ENCODE results near the gene ADA.

The ADA gene

GRCh38 chr20:44696315-44696714 is 44.8 kb upstream of the ADA start:
- Histone ChIP-seq H2AFZ (ENCODE audit: low read length) (no peak overlapping the region), H3K4me3 (ENCODE audit: low read length) (no peak overlapping the region), H3F3A (ENCODE audit: insufficient read depth, low read length) (peaks cover 9% of the 10 kb centered on the region), H3K4me1 (ENCODE audit: low read length) (peaks cover 5% of the 10 kb centered on the region; the same call in 1 of the 2 replicates), H3K27me3 (replicated peaks; ENCODE audit: insufficient read depth, low read length) (peaks cover 94% of the 10 kb centered on the region), H3K9me3 (replicated peaks; ENCODE audit: insufficient read depth, low read length) (no peaks in the 10 kb centered on the region), H3K9ac (ENCODE audit: low read length) (no peak overlapping the region), H3K79me2 (ENCODE audit: low read length) (no peaks in the 10 kb centered on the region), H3K27ac (ENCODE audit: low read length) (no peak overlapping the region), H3K36me3 (replicated peaks; ENCODE audit: insufficient read depth, low read length) (no peaks in the 10 kb centered on the region), H3K9me2 (replicated peaks; ENCODE audit: insufficient read depth, low read length) (no peaks in the 10 kb centered on the region), H4K20me1 (ENCODE audit: insufficient read depth, low read length) (no peaks in the 10 kb centered on the region), H3K4me2 (ENCODE audit: low read depth, low read length) (no peak overlapping the region)
- DNase-seq = no peak
- TF ChIP-seq EZH2 (optimal IDR thresholded peaks at IDR 0.05; ENCODE audit: low read depth, low read length) = no peak
- peak; percentile 35 for TF ChIP-seq CTCF (IDR thresholded peaks at IDR 0.05; ENCODE audit: low read length)

- Histone ChIP-seq H3K9me2 (replicated peaks; ENCODE audit: insufficient read depth, low read length) (no peaks in the 10 kb centered on the region), H3K27ac (ENCODE audit: low read length) (no peak overlapping the region), H3K4me3 (ENCODE audit: low read length) (no peak overlapping the region), H3K4me2 (ENCODE audit: low read depth, low read length) (no peak overlapping the region), H4K20me1 (ENCODE audit: insufficient read depth, low read length) (no peaks in the 10 kb centered on the region), H3K27me3 (replicated peaks; ENCODE audit: insufficient read depth, low read length) (peaks cover 94% of the 10 kb centered on the region), H3K79me2 (ENCODE audit: low read length) (no peaks in the 10 kb centered on the region), H3F3A (ENCODE audit: insufficient read depth, low read length) (peaks cover 9% of the 10 kb centered on the region), H3K36me3 (replicated peaks; ENCODE audit: insufficient read depth, low read length) (no peaks in the 10 kb centered on the region), H3K4me1 (ENCODE audit: low read length) (peaks cover 5% of the 10 kb centered on the region; the same call in 1 of the 2 replicates), H3K9me3 (replicated peaks; ENCODE audit: insufficient read depth, low read length) (no peaks in the 10 kb centered on the region), H3K9ac (ENCODE audit: low read length) (no peak overlapping the region), H2AFZ (ENCODE audit: low read length) (no peak overlapping the region)
- no peak for DNase-seq
- TF ChIP-seq EZH2 (optimal IDR thresholded peaks at IDR 0.05; ENCODE audit: low read depth, low read length) = no peak
- no peak for TF ChIP-seq EZH2phosphoT487 (IDR thresholded peaks at IDR 0.05; ENCODE audit: low read length)
- no peak for TF ChIP-seq CTCF (IDR thresholded peaks at IDR 0.05; ENCODE audit: low read length)
Measured at GRCh38 chr20:44695674-44696300, 44.3 kb upstream of the ADA start.

- H2AFZ ChIP-seq (ENCODE audit: low read length) = no peak overlapping the region
- DNase-seq = peak; percentile 27
- H3K4me1 ChIP-seq (ENCODE audit: low read length) = peaks cover 5% of the 10 kb centered on the region; the same call in 1 of the 2 replicates
- H3K9ac ChIP-seq (ENCODE audit: low read length) = no peak overlapping the region
- H3K36me3 ChIP-seq (replicated peaks; ENCODE audit: insufficient read depth, low read length) = no peaks in the 10 kb centered on the region
- H3K9me2 ChIP-seq (replicated peaks; ENCODE audit: insufficient read depth, low read length) = no peaks in the 10 kb centered on the region
- no peak overlapping the region for H3K4me3 ChIP-seq (ENCODE audit: low read length)
- H3K27ac ChIP-seq (ENCODE audit: low read length) = no peak overlapping the region
- H3K4me2 ChIP-seq (ENCODE audit: low read depth, low read length) = no peak overlapping the region
- H3K27me3 ChIP-seq (replicated peaks; ENCODE audit: insufficient read depth, low read length) = peaks cover 91% of the 10 kb centered on the region
- H3F3A ChIP-seq (ENCODE audit: insufficient read depth, low read length) = peaks cover 9% of the 10 kb centered on the region
- H3K79me2 ChIP-seq (ENCODE audit: low read length) = no peaks in the 10 kb centered on the region
- TF ChIP-seq EZH2 (optimal IDR thresholded peaks at IDR 0.05; ENCODE audit: low read depth, low read length) = no peak
- no peak for TF ChIP-seq EZH2phosphoT487 (IDR thresholded peaks at IDR 0.05; ENCODE audit: low read length)
- TF ChIP-seq CTCF (IDR thresholded peaks at IDR 0.05; ENCODE audit: low read length) = no peak
- no peaks in the 10 kb centered on the region for H4K20me1 ChIP-seq (ENCODE audit: insufficient read depth, low read length)
- H3K9me3 ChIP-seq (replicated peaks; ENCODE audit: insufficient read depth, low read length) = no peaks in the 10 kb centered on the region
Measured at GRCh38 chr20:44695295-44695673, 43.8 kb upstream of the ADA start.
